Coronary artery (tissue), 2 donors: ENCODE results near the gene GOLGA6L2.
"Not testable (repeated sequence)": the region's sequence is repeated elsewhere in the genome, so short reads cannot be mapped to it uniquely, and the experiment has no call there.

Source experiments
- DNase-seq: peaks from one replicate; pipeline ENCODE4 v3.0.0-alpha.2; 2017; ENCODE audit warnings: low spot score
- H3K27ac ChIP-seq, 2 donors: fragments of 200-600 bp; sonication (generic); one replicate each; pipeline ENCODE4 v1.5.1; 2016 to 2019
- H3K4me3 ChIP-seq: fragments of 200-600 bp; sonication (generic); 2 replicates; pipeline ENCODE4 v1.5.1; 2016; ENCODE audit warnings: mild to moderate bottlenecking, moderate library complexity
- CTCF ChIP-seq: fragments of 200-600 bp; sonication (generic); IDR thresholded peaks from one replicate; pipeline ENCODE4 v1.5.1; 2019; ENCODE audit warnings: antibody characterized with exemption

The GOLGA6L2 gene

DNA sequence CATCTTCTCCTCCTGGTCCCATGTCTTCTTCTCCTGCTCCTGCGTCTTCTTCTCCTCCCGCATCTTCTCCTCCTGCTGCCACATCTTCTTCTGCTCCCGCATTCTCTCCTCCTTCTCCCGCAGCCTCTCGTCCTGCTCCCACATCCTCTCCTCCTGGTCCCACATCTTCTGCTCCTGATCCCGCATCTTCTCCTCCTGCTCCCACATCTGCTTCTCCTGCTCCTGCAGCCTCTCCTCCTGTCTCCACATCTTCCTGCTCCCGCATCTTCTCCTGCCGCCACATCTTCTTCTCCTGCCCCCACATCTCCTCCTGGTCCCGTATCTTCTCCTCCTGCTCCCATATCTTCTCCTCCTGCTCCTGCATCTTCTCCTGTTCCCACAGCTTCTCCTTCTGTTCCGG is 6.4 kb downstream of the GOLGA6L2 start:
- TF ChIP-seq CTCF: no peak
- no peak for DNase-seq
- Histone ChIP-seq H3K27ac (no peak overlapping the region), H3K4me3 (no peak overlapping the region)

- Histone ChIP-seq H3K27ac (no peak overlapping the region), H3K4me3 (no peak overlapping the region)
- TF ChIP-seq CTCF: no peak
- no peak for DNase-seq
These were observed 7.5 kb downstream of the GOLGA6L2 start for GRCh38 chr15:23439513-23439912.

GRCh38 chr15:23438816-23439466 is 8.1 kb downstream of the GOLGA6L2 start:
- no peak for TF ChIP-seq CTCF
- no peak overlapping the region for H3K27ac ChIP-seq
- H3K4me3 ChIP-seq: no peak overlapping the region
- DNase-seq: no peak

DNA sequence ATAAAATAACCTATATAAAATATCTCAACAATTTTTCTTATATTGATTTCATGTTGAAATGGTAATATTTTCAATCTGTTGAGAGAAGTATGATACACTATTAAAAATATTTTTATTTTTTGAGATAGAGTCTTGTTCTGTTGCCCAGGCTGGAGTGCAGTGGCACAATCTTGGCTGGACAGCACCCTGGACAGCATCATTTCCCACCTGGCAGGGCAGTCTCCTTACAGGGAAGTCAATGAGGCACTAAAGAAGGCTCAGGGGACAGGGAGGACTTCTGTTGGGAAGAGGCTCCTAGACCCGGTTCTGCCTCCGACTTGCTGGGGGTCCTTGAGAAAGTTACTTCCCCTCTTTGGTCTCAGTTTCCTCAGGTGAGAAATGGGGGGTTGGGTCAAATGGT is 9.4 kb downstream of the GOLGA6L2 start:
- TF ChIP-seq CTCF: no peak
- Histone ChIP-seq H3K27ac (no peak overlapping the region), H3K4me3 (no peak overlapping the region)
- DNase-seq: no peak

GRCh38 chr15:23437146-23437545 is 9.9 kb downstream of the GOLGA6L2 start:
- Histone ChIP-seq H3K4me3 (no peak overlapping the region), H3K27ac (no peak overlapping the region)
- no peak for TF ChIP-seq CTCF
- no peak for DNase-seq

GRCh38 chr15:23436421-23436820 is 10.6 kb downstream of the GOLGA6L2 start:
- TF ChIP-seq CTCF: no peak
- no peak overlapping the region for H3K4me3 ChIP-seq
- no peak for DNase-seq
- H3K27ac ChIP-seq: no peak overlapping the region

- DNase-seq, H3K27ac ChIP-seq, H3K4me3 ChIP-seq: not testable (repeated sequence)
These were observed 12.3 kb downstream of the GOLGA6L2 start for GRCh38 chr15:23434699-23435098.

DNA sequence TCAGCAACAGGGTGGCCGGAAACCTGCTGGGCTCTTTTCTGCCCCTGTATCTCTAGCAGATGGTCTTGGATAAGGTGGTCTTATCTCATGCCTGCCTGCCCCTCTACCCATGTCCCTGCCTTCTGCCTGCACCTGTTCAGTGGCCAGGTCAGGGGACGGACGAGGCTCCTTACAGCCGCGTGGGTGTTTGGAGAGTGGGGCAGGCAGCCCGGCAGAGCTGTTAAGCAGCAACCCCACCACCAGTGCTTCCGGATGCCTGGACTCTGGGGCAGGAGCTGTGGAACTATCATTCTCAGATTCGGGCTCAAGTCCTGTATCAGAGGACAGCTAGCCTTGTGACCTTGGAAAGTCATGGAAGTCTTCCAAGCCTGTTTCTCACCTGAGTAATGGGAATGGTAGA is 21.7 kb downstream of the GOLGA6L2 start:
- not testable (repeated sequence) for DNase-seq

More for the DNA sequence above, 21.7 kb downstream of the GOLGA6L2 start:
- H3K4me3 ChIP-seq, H3K27ac ChIP-seq: not testable (repeated sequence)
